BJ (cell line): ENCODE data around the gene PRKCA. TPM values are rescaled to one million over a fixed set of nuclear protein-coding genes. Genes with fewer than 3 reads are reported as not detected.

Experiments
- CTCF ChIA-PET: fragments of 350-600 bp; formaldehyde crosslinking; extraction: SDS; loops from one replicate; lab custom pipeline; 2021; ENCODE audit warnings: antibody characterized with exemption, inconsistent platforms; lab: Yijun Ruan, JAX
- POLR2A ChIA-PET: fragments of 300-600 bp; sonication (Branson Sonifier 250); formaldehyde crosslinking; extraction: SDS; loops from one replicate; lab custom pipeline; 2021; ENCODE audit warnings: antibody characterized with exemption; lab: Charles Lee
- DNase-seq: peaks from one replicate; pipeline ENCODE4 v3.0.0-alpha.2; 2011; ENCODE audit warnings: low read depth
- H3K27me3 ChIP-seq: 2 replicates; pipeline ENCODE4 v1.6.0; 2011; ENCODE audit warnings: low read length; ENCODE audit not compliant: control insufficient read depth, insufficient read depth
- H3K36me3 ChIP-seq: 2 replicates; pipeline ENCODE4 v1.5.1; 2011; ENCODE audit warnings: low read length; ENCODE audit not compliant: control insufficient read depth, insufficient read depth
- H3K4me3 ChIP-seq: 2 replicates; pipeline ENCODE4 v1.5.1; 2011; ENCODE audit warnings: low read depth, mild to moderate bottlenecking, control low read depth, low read length
- polyA plus RNA-seq: library from polyadenylated mRNA; depleted of rRNA; stranded (reverse); fragments of >200 nt; gene quantifications from 2 replicates; pipeline ENCODE4 v1.2.3, GENCODE V29; 2011
- TF ChIP-seq, protein P1 (sequence below): IDR thresholded peaks from 2 replicates; pipeline ENCODE4 v1.5.1; 2011; ENCODE audit warnings: low read depth, mild to moderate bottlenecking, control low read depth, inconsistent platforms, low read length, moderate library complexity; ENCODE audit not compliant: insufficient read depth

The PRKCA gene
- polyA plus RNA-seq, 1 experiment = 38.7 TPM

DNA sequence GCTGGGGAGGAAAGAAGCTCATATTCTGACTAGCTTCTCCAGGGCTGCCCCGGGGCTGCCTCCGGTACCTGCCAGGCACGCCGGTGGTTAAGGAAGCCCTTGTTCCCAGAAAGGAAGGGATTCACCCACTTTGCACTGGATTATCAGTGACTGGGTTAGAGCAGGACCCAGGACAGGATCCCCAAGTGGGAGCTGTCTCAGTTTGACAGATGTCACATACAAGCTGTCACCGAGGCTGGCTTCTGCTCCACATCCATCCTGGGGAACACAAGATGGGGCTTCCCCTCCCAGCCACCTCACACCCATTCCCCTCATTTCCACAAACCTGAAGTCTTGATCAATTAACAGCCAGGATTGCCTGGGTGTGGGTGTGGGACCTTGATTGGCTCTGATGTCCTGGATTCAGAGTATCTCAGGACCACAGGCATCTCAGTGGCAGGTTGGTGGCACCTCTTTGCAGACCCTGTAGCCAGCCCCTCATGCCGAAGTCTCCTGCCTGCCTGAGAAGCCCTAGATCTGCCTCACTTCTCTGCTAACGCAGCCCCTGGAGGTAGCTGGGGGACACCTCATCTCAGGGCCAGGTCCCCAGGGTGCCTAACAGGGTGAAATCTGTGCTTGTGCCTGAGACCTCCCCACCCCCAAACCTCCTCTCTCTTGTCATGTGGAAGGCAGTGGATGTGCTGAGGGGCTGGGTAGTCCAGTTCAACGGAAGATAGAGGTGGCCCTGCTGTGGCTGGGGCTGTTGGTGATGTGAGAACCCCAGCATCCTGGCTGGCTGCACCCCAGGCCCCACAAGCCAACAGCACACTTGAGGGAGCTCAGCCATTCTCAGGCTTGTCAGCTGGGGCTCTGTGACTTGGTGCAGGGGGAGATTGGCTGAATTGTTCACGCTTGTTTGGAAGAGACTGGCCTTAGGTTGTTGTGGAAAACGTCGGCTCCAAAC, 533.9 kb downstream of the PRKCA start:
- Histone ChIP-seq H3K27me3 (peaks cover 20% of the 10 kb centered on the region), H3K36me3 (no peaks in the 10 kb centered on the region), H3K4me3 (no peak overlapping the region)
- TF ChIP-seq, protein P1, sequence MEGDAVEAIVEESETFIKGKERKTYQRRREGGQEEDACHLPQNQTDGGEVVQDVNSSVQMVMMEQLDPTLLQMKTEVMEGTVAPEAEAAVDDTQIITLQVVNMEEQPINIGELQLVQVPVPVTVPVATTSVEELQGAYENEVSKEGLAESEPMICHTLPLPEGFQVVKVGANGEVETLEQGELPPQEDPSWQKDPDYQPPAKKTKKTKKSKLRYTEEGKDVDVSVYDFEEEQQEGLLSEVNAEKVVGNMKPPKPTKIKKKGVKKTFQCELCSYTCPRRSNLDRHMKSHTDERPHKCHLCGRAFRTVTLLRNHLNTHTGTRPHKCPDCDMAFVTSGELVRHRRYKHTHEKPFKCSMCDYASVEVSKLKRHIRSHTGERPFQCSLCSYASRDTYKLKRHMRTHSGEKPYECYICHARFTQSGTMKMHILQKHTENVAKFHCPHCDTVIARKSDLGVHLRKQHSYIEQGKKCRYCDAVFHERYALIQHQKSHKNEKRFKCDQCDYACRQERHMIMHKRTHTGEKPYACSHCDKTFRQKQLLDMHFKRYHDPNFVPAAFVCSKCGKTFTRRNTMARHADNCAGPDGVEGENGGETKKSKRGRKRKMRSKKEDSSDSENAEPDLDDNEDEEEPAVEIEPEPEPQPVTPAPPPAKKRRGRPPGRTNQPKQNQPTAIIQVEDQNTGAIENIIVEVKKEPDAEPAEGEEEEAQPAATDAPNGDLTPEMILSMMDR = no peak
- ChIA-PET POLR2A (no interaction called here), CTCF (no interaction called here)
- DNase-seq = no peak

DNA sequence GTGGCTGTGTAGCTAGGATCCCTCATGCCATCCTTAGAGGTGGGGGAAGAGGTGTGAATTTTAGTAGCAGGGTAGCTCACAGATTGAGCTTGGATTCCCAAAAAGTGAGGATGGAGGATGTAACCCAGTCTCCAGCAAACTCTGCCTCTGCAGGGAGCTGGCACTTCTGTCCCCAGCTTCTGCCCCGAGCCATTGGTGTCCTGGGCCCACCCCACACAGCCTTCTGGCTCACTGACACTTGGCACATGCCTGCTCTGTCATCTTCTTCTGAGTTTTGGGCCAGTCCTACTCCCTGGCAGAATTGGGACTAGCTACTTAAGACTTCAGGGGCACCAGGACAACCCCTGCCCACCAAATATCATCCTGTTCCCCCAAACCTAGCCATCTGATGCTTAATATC, 534.8 kb downstream of the PRKCA start:
- H3K4me3 ChIP-seq = no peak overlapping the region
- DNase-seq = no peak
- POLR2A ChIA-PET = no interaction called here
- CTCF ChIA-PET = no interaction called here
- peaks cover 22% of the 10 kb centered on the region for H3K27me3 ChIP-seq
- TF ChIP-seq, protein P1 = no peak
- no peaks in the 10 kb centered on the region for H3K36me3 ChIP-seq

DNA sequence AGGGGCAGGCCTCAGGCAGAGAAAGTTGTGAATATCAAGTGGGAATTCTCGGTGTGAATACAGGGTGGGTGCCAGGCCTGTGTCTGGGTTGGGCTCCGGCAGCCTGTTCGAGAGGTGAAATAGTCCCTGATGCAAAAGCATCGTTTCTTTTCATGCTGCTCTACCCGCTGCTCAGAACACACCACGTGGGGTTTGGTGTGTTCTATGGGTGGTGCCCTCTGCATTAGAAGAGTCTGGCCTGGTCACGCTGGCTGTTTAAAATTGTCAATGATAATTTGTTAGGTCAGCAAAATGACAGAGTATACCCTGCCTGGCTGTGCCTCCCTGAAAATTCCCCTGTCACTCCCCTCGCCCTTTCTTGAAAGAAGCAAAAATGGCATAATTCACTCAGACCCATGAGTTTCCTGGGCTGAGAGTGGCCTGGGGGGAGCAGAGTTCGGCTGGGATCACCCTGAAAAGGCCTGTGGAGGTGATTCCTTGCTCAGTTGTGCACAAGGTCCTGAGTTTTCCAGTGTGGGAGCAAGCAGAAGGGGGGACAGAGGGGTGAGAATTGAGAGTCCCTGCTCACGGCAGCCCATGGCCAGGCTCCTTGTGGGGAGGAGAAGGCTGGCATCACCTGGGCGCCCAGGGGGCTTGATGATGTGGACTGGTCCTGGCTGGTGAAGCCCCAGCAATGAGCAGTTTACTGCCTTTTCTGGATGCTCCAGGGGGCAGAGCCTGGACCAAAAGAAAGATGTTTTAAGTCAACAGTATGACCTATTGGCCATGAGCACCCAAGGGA, 535.7 kb downstream of the PRKCA start:
- Histone ChIP-seq H3K36me3 (no peaks in the 10 kb centered on the region), H3K27me3 (peaks cover 20% of the 10 kb centered on the region), H3K4me3 (no peak overlapping the region)
- TF ChIP-seq, protein P1 = no peak
- no peak for DNase-seq
- CTCF ChIA-PET = no interaction called here
- POLR2A ChIA-PET = no interaction called here

DNA sequence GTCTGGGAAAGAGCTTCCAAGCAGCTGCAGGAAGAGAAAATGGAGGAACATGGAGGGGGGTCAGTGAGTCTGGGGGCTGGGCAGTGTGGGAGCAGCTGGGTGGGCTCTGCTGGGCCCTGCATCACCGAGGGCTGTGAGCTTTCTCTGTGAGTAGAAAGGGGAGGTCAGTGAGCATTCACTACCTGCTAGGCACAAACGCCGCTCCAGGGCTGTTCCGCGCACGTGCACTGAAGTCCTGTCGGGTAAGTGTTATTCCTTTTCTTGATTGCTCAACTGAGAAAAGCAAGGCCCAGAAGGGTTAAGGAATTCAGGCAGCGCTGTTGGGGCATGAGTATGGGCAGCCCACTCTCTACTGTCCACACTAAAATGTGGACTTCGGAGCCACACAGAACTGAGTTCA, 537.2 kb downstream of the PRKCA start:
- CTCF ChIA-PET = no interaction called here
- POLR2A ChIA-PET = no interaction called here
- H3K27me3 ChIP-seq = peaks cover 15% of the 10 kb centered on the region

More for the DNA sequence above, 537.2 kb downstream of the PRKCA start:
- Histone ChIP-seq H3K36me3 (no peaks in the 10 kb centered on the region), H3K4me3 (no peak overlapping the region)
- TF ChIP-seq, protein P1 = no peak
- DNase-seq = no peak
